PC-3 (cell line): Measurements from ENCODE around the gene SYNE1. TPM values are rescaled to one million over a fixed set of nuclear protein-coding genes. Genes with fewer than 3 reads are reported as not detected.

Experiments
- ATAC-seq: fragments of 200-7000 bp; cut with Tn5 transposase; 2 replicates; pipeline ENCODE4 v1.9.1; 2020; ENCODE audit warnings: mild to moderate bottlenecking, moderate library complexity
- BruUV-seq: library from RNA; stranded (reverse); fragments of 400-500 nt; replicated peaks from 2 replicates; lab custom pipeline; 2021; lab: Mats Ljungman, UMichigan
- CTCF ChIA-PET: fragments of 300-600 bp; sonication (Branson Sonifier 250); formaldehyde crosslinking; loops from one replicate; lab custom pipeline; 2022; ENCODE audit warnings: antibody characterized with exemption; lab: Charles Lee
- POLR2A ChIA-PET: fragments of 300-600 bp; sonication (Branson Sonifier 250); formaldehyde crosslinking; loops from one replicate; lab custom pipeline; 2022; ENCODE audit warnings: antibody characterized with exemption; ENCODE audit not compliant: unreplicated experiment; lab: Charles Lee
- DNase-seq: peaks from one replicate; pipeline ENCODE4 v3.0.0-alpha.2; 2015
- H2AFZ ChIP-seq: fragments of 300-600 bp; sonication (generic); 2 replicates; pipeline ENCODE4 v1.6.0; 2016; ENCODE audit warnings: antibody characterized with exemption, low read length
- H3F3A ChIP-seq: fragments of 300-600 bp; sonication (generic); one replicate; pipeline ENCODE4 v1.6.0; 2017; ENCODE audit warnings: antibody characterized with exemption, low read length, control low read depth, mild to moderate bottlenecking; ENCODE audit not compliant: unreplicated experiment
- H3K27ac ChIP-seq: fragments of 300-600 bp; sonication (generic); 2 replicates; pipeline ENCODE4 v1.5.1; 2016; ENCODE audit warnings: mild to moderate bottlenecking, low read length
- H3K27me3 ChIP-seq: fragments of 300-600 bp; sonication (generic); 2 replicates; pipeline ENCODE4 v1.6.1; 2016; ENCODE audit warnings: low read length, mixed read lengths
- H3K36me3 ChIP-seq: fragments of 300-600 bp; sonication (generic); 2 replicates; pipeline ENCODE4 v1.6.1; 2016; ENCODE audit warnings: low read depth, mixed run types, low read length, mixed read lengths
- H3K4me1 ChIP-seq: fragments of 300-600 bp; sonication (generic); 2 replicates; pipeline ENCODE4 v1.5.1; 2016; ENCODE audit warnings: low read length; ENCODE audit not compliant: insufficient read depth
- H3K4me2 ChIP-seq: fragments of 300-600 bp; sonication (generic); 2 replicates; pipeline ENCODE4 v1.6.0; 2016; ENCODE audit warnings: low read length
- H3K4me3 ChIP-seq: fragments of 300-600 bp; sonication (generic); 2 replicates; pipeline ENCODE4 v1.5.1; 2016; ENCODE audit warnings: mild to moderate bottlenecking, low read length, mixed read lengths
- H3K79me2 ChIP-seq: fragments of 300-600 bp; sonication (generic); 2 replicates; pipeline ENCODE4 v1.6.1; 2017; ENCODE audit warnings: low read length, mixed read lengths
- H3K9ac ChIP-seq: fragments of 300-600 bp; sonication (generic); 2 replicates; pipeline ENCODE4 v1.6.0; 2016; ENCODE audit warnings: mild to moderate bottlenecking, low read length
- H3K9me2 ChIP-seq: fragments of 300-600 bp; sonication (generic); replicated peaks from 2 replicates; pipeline ENCODE4 v1.6.1; 2016; ENCODE audit warnings: mixed run types, low read length, mixed read lengths
- H3K9me3 ChIP-seq: fragments of 300-600 bp; sonication (generic); 2 replicates; pipeline ENCODE4 v1.6.1; 2016; ENCODE audit warnings: low read length, mixed read lengths
- H4K20me1 ChIP-seq: fragments of 300-600 bp; sonication (generic); 2 replicates; pipeline ENCODE4 v1.6.1; 2016; ENCODE audit warnings: low read length, mixed read lengths
- EZH2 ChIP-seq: fragments of 300-600 bp; sonication (generic); IDR thresholded peaks from one replicate; pipeline ENCODE4 v1.6.1; 2017; ENCODE audit warnings: antibody characterized with exemption, mild to moderate bottlenecking, low read length; ENCODE audit not compliant: unreplicated experiment
- EZH2phosphoT487 ChIP-seq: fragments of 300-600 bp; sonication (generic); IDR thresholded peaks from 2 replicates; pipeline ENCODE4 v1.6.1; 2018; ENCODE audit warnings: mild to moderate bottlenecking, antibody characterized with exemption, low read length, borderline replicate concordance
- intact Hi-C: fragments of 100-400 bp; cut with micrococcal nuclease; formaldehyde crosslinking; loops from 2 replicates; pipeline ENCODE4 v1.9.0; 2023
- total RNA-seq: library from RNA; depleted of rRNA; stranded (reverse); fragments of >200 nt; gene quantifications from 2 replicates; pipeline ENCODE4 v1.2.3, GENCODE V29; 2014
- TF ChIP-seq, protein P1 (sequence below): fragments of 300-600 bp; sonication (generic); conservative IDR thresholded peaks from 2 replicates; pipeline ENCODE4 v1.5.1; 2017; ENCODE audit warnings: antibody characterized with exemption, low read depth, mild to moderate bottlenecking, low read length

Gene SYNE1
- total RNA-seq, 1 experiment from 2014 or later: 16.7 TPM

GRCh38 chr6:152301021-152301764 lies 336.0 kb downstream of the SYNE1 start:
- Histone ChIP-seq H3K4me2 (peak overlapping the region; percentile 89), H3K27me3 (no peaks in the 10 kb centered on the region), H3F3A (no peaks in the 10 kb centered on the region), H4K20me1 (no peaks in the 10 kb centered on the region), H3K9ac (peak overlapping the region; percentile 56), H3K27ac (peak overlapping the region; percentile 16; the same call in 1 of the 2 replicates), H2AFZ (peak overlapping the region; percentile 98), H3K79me2 (no peaks in the 10 kb centered on the region), H3K9me2 (no peaks in the 10 kb centered on the region), H3K4me3 (peak overlapping the region; percentile 90), H3K9me3 (no peaks in the 10 kb centered on the region), H3K4me1 (peaks cover 8% of the 10 kb centered on the region; the same call in 1 of the 2 replicates), H3K36me3 (no peaks in the 10 kb centered on the region)
- ChIA-PET POLR2A (no interaction called here), CTCF (interaction anchor here (0.6 to 1.1 kb wide), 4 partner anchors 15 to 79 kb away, joined by 3 to 5 read pairs (median 5); no protein-coding TSS in a partner anchor)
- BruUV-seq: no TSS peak
- intact Hi-C loops: loop anchor here (5.0 kb wide), 1 partner anchor 36 kb away; no protein-coding TSS in a partner anchor
- DNase-seq: no peak
- TF ChIP-seq EZH2 (no peak), EZH2phosphoT487 (no peak)
- TF ChIP-seq, protein P1, sequence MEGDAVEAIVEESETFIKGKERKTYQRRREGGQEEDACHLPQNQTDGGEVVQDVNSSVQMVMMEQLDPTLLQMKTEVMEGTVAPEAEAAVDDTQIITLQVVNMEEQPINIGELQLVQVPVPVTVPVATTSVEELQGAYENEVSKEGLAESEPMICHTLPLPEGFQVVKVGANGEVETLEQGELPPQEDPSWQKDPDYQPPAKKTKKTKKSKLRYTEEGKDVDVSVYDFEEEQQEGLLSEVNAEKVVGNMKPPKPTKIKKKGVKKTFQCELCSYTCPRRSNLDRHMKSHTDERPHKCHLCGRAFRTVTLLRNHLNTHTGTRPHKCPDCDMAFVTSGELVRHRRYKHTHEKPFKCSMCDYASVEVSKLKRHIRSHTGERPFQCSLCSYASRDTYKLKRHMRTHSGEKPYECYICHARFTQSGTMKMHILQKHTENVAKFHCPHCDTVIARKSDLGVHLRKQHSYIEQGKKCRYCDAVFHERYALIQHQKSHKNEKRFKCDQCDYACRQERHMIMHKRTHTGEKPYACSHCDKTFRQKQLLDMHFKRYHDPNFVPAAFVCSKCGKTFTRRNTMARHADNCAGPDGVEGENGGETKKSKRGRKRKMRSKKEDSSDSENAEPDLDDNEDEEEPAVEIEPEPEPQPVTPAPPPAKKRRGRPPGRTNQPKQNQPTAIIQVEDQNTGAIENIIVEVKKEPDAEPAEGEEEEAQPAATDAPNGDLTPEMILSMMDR: no peak
- no peak; the same call in 1 of the 2 replicates for ATAC-seq

- Histone ChIP-seq H3K79me2 (no peaks in the 10 kb centered on the region), H3K4me1 (peaks cover 8% of the 10 kb centered on the region; the same call in 1 of the 2 replicates), H3K27ac (no peak overlapping the region), H3K36me3 (no peaks in the 10 kb centered on the region), H4K20me1 (no peaks in the 10 kb centered on the region), H3K9me3 (no peaks in the 10 kb centered on the region), H3F3A (no peaks in the 10 kb centered on the region), H3K4me3 (no peak overlapping the region), H3K4me2 (peak overlapping the region; percentile 89; the same call in 1 of the 2 replicates), H3K9me2 (no peaks in the 10 kb centered on the region), H2AFZ (no peak overlapping the region), H3K9ac (no peak overlapping the region), H3K27me3 (no peaks in the 10 kb centered on the region)
- no peak for DNase-seq
- ATAC-seq: no peak
- BruUV-seq: no TSS peak
- intact Hi-C loops: loop anchor here (5.0 kb wide), 1 partner anchor 37 kb away; no protein-coding TSS in a partner anchor
- CTCF ChIA-PET: no interaction called here
- TF ChIP-seq, protein P1: no peak
- no peak for TF ChIP-seq EZH2
- POLR2A ChIA-PET: no interaction called here
Observed at GRCh38 chr6:152300517-152300916, 336.6 kb downstream of the SYNE1 start.
